LNCaP clone FGC (cell line): ENCODE data around the gene MINDY3.
A peak's percentile ranks its signal among the peaks of the same experiment; 100 is the strongest.

Experiments used
- DNase-seq: peaks from one replicate; pipeline ENCODE4 v3.0.0-alpha.2; 2011; ENCODE audit warnings: low read depth
- H3K4me3 ChIP-seq: 2 replicates; pipeline ENCODE4 v1.5.1; 2011; ENCODE audit warnings: mild to moderate bottlenecking, low read depth, low read length, control low read depth
- CTCF ChIP-seq: IDR thresholded peaks from 2 replicates; pipeline ENCODE4 v1.5.1; 2012; ENCODE audit warnings: mild to moderate bottlenecking; ENCODE audit not compliant: control insufficient read depth, insufficient read depth; ENCODE audit errors: extremely low read depth

Gene MINDY3

GRCh38 chr10:15797346-15797745, 63.0 kb downstream of the MINDY3 start:
- TF ChIP-seq CTCF, result no peak
- DNase-seq, result no peak
- H3K4me3 ChIP-seq, result peak overlapping the region; percentile 25; the same call in 1 of the 2 replicates

DNA sequence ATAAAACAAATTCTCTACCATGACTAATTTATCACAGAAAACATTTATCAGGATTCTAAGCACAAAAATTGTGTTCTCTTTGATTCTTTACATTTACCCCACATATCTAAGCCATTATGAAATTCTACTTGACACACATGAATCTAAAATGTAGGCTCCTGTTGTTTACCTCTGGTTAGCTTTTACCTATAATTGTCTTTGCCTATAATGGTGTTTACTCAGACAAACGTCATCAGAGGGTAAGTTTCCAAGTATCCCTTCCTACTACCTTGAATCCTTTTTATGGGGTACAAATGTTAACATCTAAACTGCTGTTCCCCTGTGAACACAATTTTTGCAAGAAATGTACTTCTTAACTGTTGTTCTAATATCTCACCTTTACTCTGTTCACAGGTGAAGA, 63.5 kb downstream of the MINDY3 start:
- H3K4me3 ChIP-seq, result peak overlapping the region; percentile 25; the same call in 1 of the 2 replicates
- no peak for TF ChIP-seq CTCF
- DNase-seq, result peak; percentile 72

DNA sequence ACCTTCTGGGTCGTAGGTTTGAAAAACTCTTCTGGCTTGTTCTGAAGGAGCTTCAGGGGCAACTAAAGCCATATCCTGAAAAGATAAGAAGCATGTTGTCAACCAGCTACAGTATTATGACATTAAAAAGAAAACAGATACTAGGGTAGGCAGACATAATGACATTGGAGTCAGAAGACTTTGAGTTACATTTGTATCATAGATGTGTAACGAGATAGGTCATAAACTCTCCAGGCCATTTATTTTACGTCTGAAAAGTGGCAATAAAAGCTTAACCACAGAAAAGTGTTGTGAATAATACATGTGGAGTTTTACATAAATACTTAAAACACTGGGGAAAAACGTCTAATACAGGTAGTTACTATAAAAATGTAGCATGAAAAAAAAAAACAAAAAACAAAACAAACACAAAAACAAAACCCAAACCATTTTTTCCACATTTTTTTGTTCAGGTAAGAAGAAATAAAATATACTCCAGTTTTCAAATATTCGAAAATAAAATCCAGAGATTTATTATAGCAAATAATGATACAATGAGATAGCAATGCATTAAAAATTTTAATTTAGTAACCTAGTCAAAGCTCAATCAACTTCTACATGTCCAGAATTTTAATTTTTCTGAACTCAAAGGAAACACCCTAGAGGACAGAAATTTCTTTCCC, 64.1 kb downstream of the MINDY3 start:
- peak overlapping the region; percentile 25; the same call in 1 of the 2 replicates for H3K4me3 ChIP-seq
- DNase-seq, result no peak
- TF ChIP-seq CTCF, result no peak

DNA sequence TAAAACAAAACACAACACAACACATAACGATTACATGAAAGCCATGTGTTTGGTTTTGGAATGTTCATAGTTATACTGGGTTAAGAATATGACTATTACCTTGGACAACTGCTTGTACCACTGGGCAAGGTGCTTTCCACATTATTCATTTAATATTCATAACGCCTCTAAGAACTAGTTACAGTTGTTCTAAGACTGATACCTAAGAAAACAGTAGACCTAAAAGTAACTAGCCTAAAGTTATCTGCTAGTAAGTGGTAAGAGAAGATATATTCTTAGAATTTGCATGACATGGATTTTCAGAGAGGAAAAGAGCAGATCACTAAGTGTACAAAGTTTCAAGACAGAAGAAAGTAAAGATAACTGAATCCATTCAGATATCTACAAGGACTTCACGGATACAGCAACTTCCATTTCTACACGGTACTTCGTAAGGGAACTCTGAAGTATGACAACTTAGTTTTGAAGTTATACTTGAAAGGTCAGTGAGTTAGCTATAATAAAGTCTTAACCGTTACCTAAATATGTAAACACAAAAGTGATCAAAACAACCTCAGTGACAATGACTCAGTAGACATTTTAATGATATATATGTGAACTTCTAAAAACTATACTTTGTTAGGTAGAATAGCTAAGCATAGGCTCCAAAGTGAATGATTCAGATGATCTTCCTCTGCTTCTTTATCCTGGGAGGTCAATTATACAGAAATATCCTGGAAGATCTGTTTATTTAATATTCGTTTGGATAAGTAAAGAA, 65.1 kb downstream of the MINDY3 start:
- no peak for DNase-seq
- H3K4me3 ChIP-seq, result no peak overlapping the region
- no peak for TF ChIP-seq CTCF

DNA sequence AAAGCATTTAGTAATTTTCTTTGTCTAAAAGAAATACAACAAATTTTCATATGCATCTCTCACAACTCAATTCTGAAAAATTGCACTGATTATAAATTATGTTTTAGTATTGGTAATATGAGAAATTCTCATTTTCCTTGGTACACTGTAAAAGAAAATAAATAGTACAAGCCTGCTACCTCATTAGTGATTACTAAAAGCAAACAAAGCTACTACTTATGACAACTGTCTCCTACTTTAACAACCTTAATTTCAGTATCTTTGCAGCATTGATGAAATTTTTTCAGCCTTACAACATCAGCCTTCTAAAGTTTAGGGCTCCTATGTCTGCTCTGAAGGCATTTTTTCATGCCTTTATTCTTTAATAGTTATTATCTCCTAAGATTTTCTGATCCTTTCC, 65.7 kb downstream of the MINDY3 start:
- H3K4me3 ChIP-seq, result no peak overlapping the region
- TF ChIP-seq CTCF, result no peak
- DNase-seq, result no peak

DNA sequence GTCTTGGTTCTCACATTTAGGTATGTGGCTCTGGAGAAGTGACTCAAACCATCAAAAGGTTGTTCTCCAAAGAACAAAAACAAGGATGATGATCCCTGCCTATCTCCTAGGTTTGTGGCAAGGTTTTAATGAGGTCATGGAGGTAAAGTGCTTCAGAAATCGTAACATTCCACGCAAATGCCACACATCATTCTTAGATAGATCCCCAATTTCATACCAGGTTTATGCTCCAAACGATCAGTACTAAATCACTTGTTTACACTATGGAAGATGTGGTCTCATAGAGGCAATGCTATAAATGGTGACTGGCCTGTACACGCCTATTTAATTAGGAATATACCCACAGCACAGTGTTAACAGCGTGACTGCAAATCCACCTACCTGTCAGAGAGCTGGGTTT, 66.6 kb downstream of the MINDY3 start:
- H3K4me3 ChIP-seq, result no peak overlapping the region
- DNase-seq, result no peak
- TF ChIP-seq CTCF, result no peak
